Progenitor cell of endocrine pancreas (in vitro differentiated cells): ENCODE measurements around the gene ITPR2. TPM values are rescaled to one million over a fixed set of nuclear protein-coding genes. Genes with fewer than 3 reads are reported as not detected.

ENCODE experiments used
- DNase-seq: peaks from one replicate; pipeline ENCODE4 v3.0.0; 2021; ENCODE audit warnings: low spot score; ENCODE audit not compliant: unreplicated experiment
- H3K27ac Mint-ChIP-seq: 2 replicates; pipeline ENCODE4 v1.8.0; 2021; ENCODE audit warnings: mild to moderate bottlenecking, moderate library complexity, mixed read lengths
- H3K27me3 Mint-ChIP-seq: 2 replicates; pipeline ENCODE4 v1.8.0; 2021; ENCODE audit warnings: mixed read lengths
- H3K36me3 Mint-ChIP-seq: 2 replicates; pipeline ENCODE4 v1.8.0; 2022; ENCODE audit warnings: mixed read lengths; ENCODE audit not compliant: insufficient read depth
- H3K4me1 Mint-ChIP-seq: 2 replicates; pipeline ENCODE4 v1.8.0; 2021; ENCODE audit warnings: low read depth, mixed read lengths
- H3K4me3 Mint-ChIP-seq: 2 replicates; pipeline ENCODE4 v1.8.0; 2021; ENCODE audit warnings: low read depth, mild to moderate bottlenecking, moderate library complexity, mixed read lengths
- H3K9me3 Mint-ChIP-seq: 2 replicates; pipeline ENCODE4 v1.8.0; 2021; ENCODE audit warnings: low read depth, mixed read lengths
- total RNA-seq: library from RNA; stranded (reverse); gene quantifications from 2 replicates; pipeline ENCODE4 v1.2.1, GENCODE V29; 2021
- TF ChIP-seq, protein P1 (sequence below): fragments of 200-600 bp; sonication (generic); IDR thresholded peaks from one replicate; pipeline ENCODE4 v1.5.0; 2021; ENCODE audit warnings: antibody characterized with exemption, mild to moderate bottlenecking; ENCODE audit not compliant: unreplicated experiment

ITPR2 gene
- total RNA-seq, 1 donor from 2014 or later, result 72.4 TPM

DNA sequence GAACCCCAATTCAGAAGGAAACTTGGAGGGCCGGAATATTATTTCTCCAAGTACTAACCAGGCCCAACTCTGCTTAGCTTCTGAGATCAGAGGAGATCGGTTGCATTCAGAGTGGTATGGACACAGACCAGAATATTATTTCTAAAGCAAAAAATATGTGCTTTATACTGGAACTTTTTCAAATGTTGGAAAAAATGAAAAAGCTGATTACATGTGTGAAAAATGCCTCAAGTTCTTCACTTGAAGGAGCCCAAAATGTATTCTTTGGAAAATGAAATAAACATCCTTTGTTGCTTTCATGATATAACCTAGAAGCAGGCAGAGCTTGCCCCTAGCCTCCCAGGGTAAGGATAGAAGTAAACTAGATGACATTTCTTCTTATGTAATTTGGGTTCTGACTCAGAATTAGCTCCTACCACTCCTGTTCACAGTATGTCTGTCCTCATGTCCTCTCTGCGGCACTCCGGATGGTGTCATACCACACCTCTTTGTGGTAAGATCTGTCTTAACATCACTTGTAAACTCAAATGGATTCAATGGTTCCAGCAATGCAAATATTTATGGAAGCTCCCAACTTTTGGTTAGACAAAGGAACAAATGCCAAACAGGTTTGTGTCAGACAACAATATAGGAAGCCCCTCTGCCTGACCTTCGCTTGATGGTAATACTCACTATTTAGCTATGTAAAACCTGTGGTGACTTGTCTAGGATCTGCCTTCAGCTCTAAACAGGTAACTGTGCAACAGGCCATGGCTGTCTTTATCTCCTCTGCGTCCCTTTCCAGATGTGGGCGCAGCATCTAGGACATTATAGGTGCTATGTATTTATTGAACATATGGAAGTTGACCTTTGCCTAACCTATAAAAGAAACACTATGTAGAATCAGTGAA is 459.1 kb downstream of the ITPR2 start:
- Mint-ChIP-seq H3K4me1 (no peaks in the 10 kb centered on the region), H3K27ac (no peak overlapping the region), H3K4me3 (no peak overlapping the region), H3K9me3 (no peaks in the 10 kb centered on the region), H3K27me3 (no peaks in the 10 kb centered on the region), H3K36me3 (no peaks in the 10 kb centered on the region)
- DNase-seq, result no peak
- TF ChIP-seq, protein P1, sequence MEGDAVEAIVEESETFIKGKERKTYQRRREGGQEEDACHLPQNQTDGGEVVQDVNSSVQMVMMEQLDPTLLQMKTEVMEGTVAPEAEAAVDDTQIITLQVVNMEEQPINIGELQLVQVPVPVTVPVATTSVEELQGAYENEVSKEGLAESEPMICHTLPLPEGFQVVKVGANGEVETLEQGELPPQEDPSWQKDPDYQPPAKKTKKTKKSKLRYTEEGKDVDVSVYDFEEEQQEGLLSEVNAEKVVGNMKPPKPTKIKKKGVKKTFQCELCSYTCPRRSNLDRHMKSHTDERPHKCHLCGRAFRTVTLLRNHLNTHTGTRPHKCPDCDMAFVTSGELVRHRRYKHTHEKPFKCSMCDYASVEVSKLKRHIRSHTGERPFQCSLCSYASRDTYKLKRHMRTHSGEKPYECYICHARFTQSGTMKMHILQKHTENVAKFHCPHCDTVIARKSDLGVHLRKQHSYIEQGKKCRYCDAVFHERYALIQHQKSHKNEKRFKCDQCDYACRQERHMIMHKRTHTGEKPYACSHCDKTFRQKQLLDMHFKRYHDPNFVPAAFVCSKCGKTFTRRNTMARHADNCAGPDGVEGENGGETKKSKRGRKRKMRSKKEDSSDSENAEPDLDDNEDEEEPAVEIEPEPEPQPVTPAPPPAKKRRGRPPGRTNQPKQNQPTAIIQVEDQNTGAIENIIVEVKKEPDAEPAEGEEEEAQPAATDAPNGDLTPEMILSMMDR, result no peak

DNA sequence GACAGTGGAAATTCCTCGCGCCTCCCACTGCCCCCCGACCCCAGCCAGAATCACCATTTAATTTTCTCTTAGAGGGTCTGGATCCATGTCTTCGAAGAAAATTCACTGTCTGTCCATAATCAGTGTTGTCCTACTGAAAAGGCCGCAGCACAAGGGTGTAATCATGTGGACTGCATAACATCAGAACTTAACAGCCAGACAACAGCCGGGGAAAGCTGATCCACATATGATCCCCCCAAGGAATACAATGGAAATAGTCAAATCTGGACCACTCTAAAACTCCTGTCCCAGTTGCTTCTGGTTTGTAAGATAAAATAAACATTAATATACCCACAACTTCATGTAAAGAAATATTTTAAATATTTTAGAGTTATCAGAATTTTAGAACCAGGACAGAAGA is 460.1 kb downstream of the ITPR2 start:
- no peaks in the 10 kb centered on the region for H3K27me3 Mint-ChIP-seq
- no peaks in the 10 kb centered on the region for H3K36me3 Mint-ChIP-seq

GRCh38 chr12:26370098-26370497 is 462.9 kb downstream of the ITPR2 start:
- Mint-ChIP-seq H3K36me3 (no peaks in the 10 kb centered on the region), H3K27ac (no peak overlapping the region), H3K9me3 (no peaks in the 10 kb centered on the region), H3K27me3 (no peaks in the 10 kb centered on the region), H3K4me1 (peaks cover 4% of the 10 kb centered on the region), H3K4me3 (no peak overlapping the region)
- no peak for DNase-seq
- TF ChIP-seq, protein P1, result no peak

More for the DNA sequence above, 460.1 kb downstream of the ITPR2 start:
- TF ChIP-seq, protein P1, result no peak
- Mint-ChIP-seq H3K4me3 (no peak overlapping the region), H3K4me1 (no peaks in the 10 kb centered on the region), H3K27ac (no peak overlapping the region), H3K9me3 (no peaks in the 10 kb centered on the region)
- no peak for DNase-seq

GRCh38 chr12:26369588-26369987 is 463.4 kb downstream of the ITPR2 start:
- H3K27ac Mint-ChIP-seq, result no peak overlapping the region
- no peaks in the 10 kb centered on the region for H3K27me3 Mint-ChIP-seq
- TF ChIP-seq, protein P1, result no peak
- no peaks in the 10 kb centered on the region for H3K9me3 Mint-ChIP-seq
- no peak for DNase-seq
- H3K36me3 Mint-ChIP-seq, result no peaks in the 10 kb centered on the region
- H3K4me1 Mint-ChIP-seq, result peaks cover 4% of the 10 kb centered on the region
- H3K4me3 Mint-ChIP-seq, result no peak overlapping the region

DNA sequence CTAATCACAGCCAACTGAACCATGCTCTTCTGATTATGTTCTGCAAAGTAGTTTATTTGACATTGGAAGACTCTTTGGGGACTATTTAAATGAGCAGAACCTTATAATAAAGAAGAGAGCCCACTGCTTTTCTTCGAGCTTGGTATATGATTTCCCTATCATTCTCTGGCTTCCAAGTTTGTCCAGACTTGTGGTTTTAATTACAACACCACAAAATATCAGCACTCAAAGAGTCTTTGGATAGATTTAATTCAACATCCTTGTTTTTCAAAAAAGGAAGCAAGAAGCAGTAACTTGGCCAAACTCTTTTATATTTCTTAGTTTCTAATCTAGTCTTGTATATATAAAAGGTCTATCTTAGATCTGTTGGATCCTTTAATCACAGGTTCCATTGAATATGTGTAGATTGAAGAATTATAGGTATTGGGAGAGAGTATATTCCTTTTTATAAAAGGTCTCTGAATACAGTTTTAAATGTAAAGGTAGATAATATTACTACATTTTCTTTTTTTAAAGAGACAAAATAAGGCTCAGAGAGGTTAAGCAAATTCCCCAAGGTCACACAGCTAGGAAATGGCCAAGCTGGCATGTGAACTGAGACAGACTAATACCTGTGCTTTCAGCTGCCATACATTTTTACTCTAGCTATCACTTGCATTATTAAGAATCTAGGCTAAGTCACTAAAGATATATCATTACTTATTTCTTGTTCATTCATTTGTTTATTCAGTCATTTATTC is 464.8 kb downstream of the ITPR2 start:
- Mint-ChIP-seq H3K4me1 (peaks cover 4% of the 10 kb centered on the region), H3K27ac (no peak overlapping the region), H3K36me3 (no peaks in the 10 kb centered on the region), H3K9me3 (no peaks in the 10 kb centered on the region), H3K4me3 (no peak overlapping the region), H3K27me3 (no peaks in the 10 kb centered on the region)
- TF ChIP-seq, protein P1, result no peak
- no peak for DNase-seq
